Activated CD4-positive, alpha-beta memory T cell treated with anti-CD3 and anti-CD28 coated beads, Interleukin-2, amount 10 ng/mL, durations not matched to agents 7 days and 5 days (primary cell): ENCODE results near the gene FBXO42. TPM values are rescaled to one million over a fixed set of nuclear protein-coding genes. Genes with fewer than 3 reads are reported as not detected.
"Not testable (repeated sequence)": the region's sequence is repeated elsewhere in the genome, so short reads cannot be mapped to it uniquely, and the experiment has no call there.

ENCODE experiments used
- CTCF ChIA-PET: fragments of 350-600 bp; sonication (Branson Sonifier 250); formaldehyde crosslinking; loops from one replicate; lab custom pipeline; 2021; ENCODE audit warnings: antibody characterized with exemption, inconsistent platforms; lab: Charles Lee
- POLR2A ChIA-PET: fragments of 350-600 bp; sonication (Branson Sonifier 250); formaldehyde crosslinking; loops from one replicate; lab custom pipeline; 2021; ENCODE audit warnings: antibody characterized with exemption; lab: Charles Lee
- DNase-seq: peaks from one replicate; pipeline ENCODE4 v3.0.0-alpha.2; 2020
- H3K27ac Mint-ChIP-seq: one replicate; pipeline ENCODE4 v1.8.0; 2021; ENCODE audit warnings: mild to moderate bottlenecking, mixed read lengths
- H3K27me3 Mint-ChIP-seq: one replicate; pipeline ENCODE4 v1.8.0; 2021; ENCODE audit warnings: mixed read lengths
- H3K36me3 Mint-ChIP-seq: one replicate; pipeline ENCODE4 v1.8.0; 2021; ENCODE audit warnings: low read depth, mixed read lengths
- H3K4me1 Mint-ChIP-seq: one replicate; pipeline ENCODE4 v1.8.0; 2021; ENCODE audit warnings: mixed read lengths
- H3K4me3 Mint-ChIP-seq: one replicate; pipeline ENCODE4 v1.8.0; 2021; ENCODE audit warnings: mild to moderate bottlenecking, mixed read lengths
- H3K9me3 Mint-ChIP-seq: one replicate; pipeline ENCODE4 v1.8.0; 2021; ENCODE audit warnings: mixed read lengths
- total RNA-seq, 2 experiments: library from RNA; stranded (reverse); gene quantifications; one replicate each; pipeline ENCODE4 v1.2.3, GENCODE V29; 2021

FBXO42 gene
- total RNA-seq, 2 experiments from 2014 or later, result 19.9 to 20.7 TPM

DNA sequence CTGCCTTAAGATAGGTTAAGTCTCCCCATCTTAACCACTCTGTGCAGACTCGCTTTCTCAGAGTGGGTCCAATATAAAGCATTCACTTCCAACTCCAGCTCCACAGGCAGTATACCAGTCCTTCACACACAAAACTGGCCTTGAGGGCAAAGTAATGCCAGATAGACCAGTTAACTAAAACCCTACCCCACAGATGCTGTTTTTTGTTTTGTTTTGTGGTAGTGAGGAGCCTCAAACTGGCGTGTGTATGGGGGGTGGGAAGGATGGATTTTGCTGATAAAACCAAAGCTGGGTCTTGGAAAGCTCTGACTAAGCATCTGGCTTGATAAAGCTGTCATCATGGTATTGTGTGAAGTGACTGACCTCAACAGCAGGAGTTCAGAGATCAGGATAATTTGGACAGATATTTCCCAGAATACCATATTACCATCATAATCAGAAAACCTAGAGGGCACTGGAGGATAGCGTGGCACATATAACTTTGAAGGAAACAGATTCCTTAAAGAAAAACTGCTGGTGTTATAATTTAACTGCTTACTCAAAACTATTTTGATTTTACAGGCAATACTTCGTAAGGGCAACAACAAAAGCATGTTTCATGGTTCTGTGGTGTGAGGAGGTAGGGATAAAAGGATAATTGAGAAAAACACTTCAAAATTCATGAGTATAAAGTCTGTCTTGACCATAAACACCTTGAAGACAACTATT lies 85.7 kb downstream of the FBXO42 start:
- Mint-ChIP-seq H3K27ac (no peak overlapping the region), H3K9me3 (no peaks in the 10 kb centered on the region), H3K27me3 (no peaks in the 10 kb centered on the region), H3K4me3 (no peak overlapping the region), H3K4me1 (peaks cover 6% of the 10 kb centered on the region), H3K36me3 (peaks cover 7% of the 10 kb centered on the region)
- ChIA-PET CTCF (no interaction called here), POLR2A (no interaction called here)
- no peak for DNase-seq

DNA sequence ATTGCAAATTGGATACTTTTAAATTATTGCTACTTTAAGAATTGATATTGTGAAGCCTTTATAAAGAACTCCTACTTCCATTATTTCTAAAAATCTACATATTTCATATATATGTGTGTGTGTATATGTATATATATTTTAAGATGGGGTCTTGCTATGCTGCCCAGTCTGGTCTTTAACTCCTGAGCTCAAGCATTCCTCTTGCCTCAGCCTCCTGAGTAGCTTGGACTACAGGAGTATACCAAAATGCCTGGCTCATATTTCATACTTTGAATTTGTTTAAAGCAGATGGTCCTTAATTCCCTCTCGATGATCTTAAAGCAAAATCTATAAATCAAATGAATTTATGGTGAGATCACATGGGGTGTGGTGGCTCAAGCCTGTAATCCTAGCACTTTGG lies 90.2 kb downstream of the FBXO42 start:
- ChIA-PET CTCF (interaction anchor here (0.9 kb wide), 1 partner anchor 206 kb away, joined by 3 read pairs; no protein-coding TSS in a partner anchor), POLR2A (no interaction called here)

DNA sequence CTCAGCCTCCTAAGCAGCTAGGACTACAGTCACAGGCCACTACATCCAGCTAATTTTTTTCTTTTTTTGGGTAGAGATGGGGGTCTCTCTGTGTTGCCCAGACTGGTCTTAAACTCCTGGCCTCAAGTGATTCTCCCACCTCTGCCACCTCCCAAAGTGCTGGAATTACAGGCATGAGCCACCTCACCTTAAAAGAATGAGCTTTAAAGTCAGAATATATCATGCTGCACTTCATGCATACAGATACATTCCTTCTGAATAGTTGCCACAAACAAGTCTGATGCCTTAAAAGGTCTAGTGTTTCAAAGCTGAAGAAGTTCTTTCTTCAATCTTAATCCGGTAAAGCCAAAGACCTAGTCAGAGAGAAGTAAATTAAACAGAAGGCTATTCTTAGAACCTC lies 91.5 kb downstream of the FBXO42 start:
- H3K27ac Mint-ChIP-seq, result no peak overlapping the region
- ChIA-PET CTCF (interaction anchor here (0.9 to 1.2 kb wide), 3 partner anchors 17 to 446 kb away, joined by 3 read pairs; no protein-coding TSS in a partner anchor), POLR2A (interaction anchor here (1.0 kb wide), 1 partner anchor 102 kb away, joined by 3 read pairs; no protein-coding TSS in a partner anchor)
- no peaks in the 10 kb centered on the region for H3K9me3 Mint-ChIP-seq
- H3K27me3 Mint-ChIP-seq, result no peaks in the 10 kb centered on the region
- H3K36me3 Mint-ChIP-seq, result peaks cover 6% of the 10 kb centered on the region
- no peak overlapping the region for H3K4me3 Mint-ChIP-seq
- DNase-seq, result no peak
- H3K4me1 Mint-ChIP-seq, result no peaks in the 10 kb centered on the region

More for the DNA sequence above, 90.2 kb downstream of the FBXO42 start:
- no peaks in the 10 kb centered on the region for H3K27me3 Mint-ChIP-seq
- peaks cover 2% of the 10 kb centered on the region for H3K4me1 Mint-ChIP-seq
- no peak overlapping the region for H3K27ac Mint-ChIP-seq
- no peaks in the 10 kb centered on the region for H3K9me3 Mint-ChIP-seq
- DNase-seq, result no peak
- no peaks in the 10 kb centered on the region for H3K36me3 Mint-ChIP-seq
- no peak overlapping the region for H3K4me3 Mint-ChIP-seq

DNA sequence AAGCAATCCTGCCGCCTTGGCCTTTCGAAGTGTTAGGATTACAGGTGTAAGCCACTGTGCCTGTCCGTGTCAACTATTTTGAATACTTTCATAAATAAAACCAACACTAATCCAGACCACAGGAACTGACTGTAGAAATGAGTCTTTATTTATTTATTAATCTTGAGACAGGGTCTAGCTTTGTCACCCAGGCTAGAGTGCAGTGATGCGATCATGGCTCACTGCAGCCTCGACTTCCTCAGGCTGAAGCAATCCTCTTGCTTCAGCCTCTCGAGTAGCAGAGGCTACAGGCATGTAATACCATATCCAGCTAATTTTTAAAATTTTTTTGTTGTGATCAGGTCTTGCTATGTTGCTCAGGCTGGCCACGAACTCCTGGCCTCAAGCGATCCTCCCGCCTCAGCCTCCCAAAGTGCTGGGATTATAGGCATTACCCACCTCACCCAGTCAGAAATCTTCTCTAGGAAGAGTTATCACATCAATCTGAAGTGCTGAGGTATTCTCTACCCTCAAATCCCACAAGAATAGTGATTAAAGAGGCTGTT lies 93.6 kb downstream of the FBXO42 start:
- Mint-ChIP-seq H3K4me1 (no peaks in the 10 kb centered on the region), H3K4me3 (no peak overlapping the region), H3K36me3 (peaks cover 14% of the 10 kb centered on the region), H3K27me3 (no peaks in the 10 kb centered on the region), H3K9me3 (no peaks in the 10 kb centered on the region), H3K27ac (no peak overlapping the region)
- CTCF ChIA-PET, result interaction anchor here (2.0 kb wide), 1 partner anchor 15 kb away, joined by 7 read pairs; no protein-coding TSS in a partner anchor
- no peak for DNase-seq
- POLR2A ChIA-PET, result no interaction called here

DNA sequence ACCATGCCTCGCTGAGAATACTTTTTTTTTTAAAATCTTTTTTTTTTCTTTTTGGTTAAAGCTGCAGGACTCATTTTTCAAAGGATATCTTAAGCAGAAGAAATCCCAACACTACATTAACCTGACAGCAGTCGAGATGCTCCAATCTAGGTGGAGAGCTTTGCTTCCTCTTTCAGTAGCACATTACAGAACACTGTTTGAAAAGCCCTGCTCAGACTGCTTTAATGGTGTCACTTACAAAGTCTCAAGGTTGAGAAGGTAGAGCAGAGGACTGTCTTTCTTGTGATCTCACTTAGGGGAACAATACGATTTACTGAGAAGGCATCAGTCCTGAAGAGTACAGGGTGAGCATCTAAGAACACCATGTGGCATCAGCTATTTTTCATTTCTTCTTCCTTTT lies 94.3 kb downstream of the FBXO42 start:
- Mint-ChIP-seq H3K27me3 (no peaks in the 10 kb centered on the region), H3K4me1 (no peaks in the 10 kb centered on the region), H3K27ac (no peak overlapping the region), H3K9me3 (no peaks in the 10 kb centered on the region), H3K4me3 (no peak overlapping the region), H3K36me3 (peaks cover 21% of the 10 kb centered on the region)
- ChIA-PET POLR2A (no interaction called here), CTCF (interaction anchor here (2.0 kb wide), 1 partner anchor 14 kb away, joined by 7 read pairs; no protein-coding TSS in a partner anchor)
- DNase-seq, result no peak

DNA sequence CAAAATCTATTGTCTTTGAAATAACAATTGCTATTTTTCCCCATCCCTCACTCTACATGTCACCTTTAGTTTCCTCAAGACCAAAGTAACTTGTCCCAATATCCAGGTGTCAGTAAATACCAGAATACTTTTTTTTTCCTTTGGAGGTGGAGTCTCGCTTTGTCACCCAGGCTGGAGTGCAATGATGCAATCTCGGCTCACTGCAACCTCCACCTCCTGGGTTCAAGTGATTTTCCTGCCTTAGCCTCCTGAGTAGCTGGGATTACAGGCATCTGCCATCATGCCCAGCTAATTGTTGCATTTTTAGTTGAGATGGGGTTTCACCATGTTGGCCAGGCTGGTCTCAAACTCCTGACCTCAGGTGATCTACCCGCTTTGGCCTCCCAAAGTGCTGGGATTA lies 94.7 kb downstream of the FBXO42 start:
- H3K9me3 Mint-ChIP-seq, H3K27ac Mint-ChIP-seq, H3K27me3 Mint-ChIP-seq, H3K4me1 Mint-ChIP-seq, H3K4me3 Mint-ChIP-seq, POLR2A ChIA-PET, DNase-seq: not testable (repeated sequence)
- CTCF ChIA-PET, result interaction anchor here (2.0 kb wide), 1 partner anchor 13 kb away, joined by 7 read pairs; no protein-coding TSS in a partner anchor
- peaks cover 24% of the 10 kb centered on the region for H3K36me3 Mint-ChIP-seq

DNA sequence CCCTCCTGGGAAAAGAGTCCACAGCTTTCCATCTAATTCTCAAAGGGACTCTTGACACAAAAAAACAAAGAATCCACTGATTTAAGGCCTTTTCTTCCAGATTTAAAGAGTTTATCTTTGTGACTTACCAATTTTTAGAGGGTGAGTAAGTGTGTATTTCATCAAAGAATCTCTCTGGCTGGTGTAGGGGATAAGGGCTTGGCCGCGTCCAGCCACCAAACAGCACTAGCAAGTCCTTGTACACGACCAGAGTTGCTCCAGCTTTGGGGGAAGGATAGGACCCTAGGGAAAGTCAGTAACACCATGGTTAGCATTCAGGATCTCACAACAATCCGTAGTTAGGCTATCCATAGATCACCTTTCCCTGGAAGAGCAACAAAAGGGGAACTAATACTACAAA lies 95.8 kb downstream of the FBXO42 start:
- CTCF ChIA-PET, result no interaction called here
- H3K36me3 Mint-ChIP-seq, result peaks cover 33% of the 10 kb centered on the region

DNA sequence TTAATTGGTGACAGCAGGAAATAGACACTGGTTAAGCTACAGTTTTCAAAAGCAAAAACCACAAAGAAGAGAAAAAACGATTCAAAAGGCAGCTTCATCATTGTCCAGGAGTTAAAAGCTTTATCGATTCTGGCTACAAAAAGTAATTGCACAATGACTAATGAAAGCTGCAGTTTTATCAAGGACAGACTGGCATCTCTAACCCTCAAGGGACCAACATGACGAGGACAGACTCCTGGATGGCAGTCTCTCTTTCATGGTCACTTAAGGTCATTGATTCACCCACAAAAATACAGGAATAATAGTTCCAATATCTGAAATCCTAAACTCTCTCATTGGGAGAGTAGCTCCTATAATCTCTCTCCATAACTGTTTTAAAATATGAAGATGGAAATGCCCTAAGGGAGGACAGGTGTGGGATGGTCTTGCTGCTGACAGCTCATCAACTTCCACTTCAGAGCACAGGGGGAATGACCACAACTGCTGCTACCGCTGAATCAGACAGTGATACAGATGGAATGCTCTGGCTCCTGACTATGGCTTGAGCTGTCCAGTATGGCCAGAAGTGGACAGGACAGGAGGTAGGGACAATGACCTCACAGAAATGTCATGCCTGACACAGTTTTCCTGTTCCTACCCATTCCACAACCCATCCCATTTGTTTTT lies 97.9 kb downstream of the FBXO42 start:
- no peaks in the 10 kb centered on the region for H3K27me3 Mint-ChIP-seq
- H3K9me3 Mint-ChIP-seq, result no peaks in the 10 kb centered on the region
- peaks cover 5% of the 10 kb centered on the region for H3K4me1 Mint-ChIP-seq
- no peak overlapping the region for H3K27ac Mint-ChIP-seq
- peaks cover 43% of the 10 kb centered on the region for H3K36me3 Mint-ChIP-seq
- H3K4me3 Mint-ChIP-seq, result no peak overlapping the region
- POLR2A ChIA-PET, result interaction anchor here (0.7 kb wide), 1 partner anchor 16 kb away, joined by 3 read pairs; no protein-coding TSS in a partner anchor
- no peak for DNase-seq
- CTCF ChIA-PET, result interaction anchor here (1.2 to 1.5 kb wide), 3 partner anchors 10 to 175 kb away, joined by 3 to 8 read pairs (median 6); no protein-coding TSS in a partner anchor

More for the DNA sequence above, 95.8 kb downstream of the FBXO42 start:
- Mint-ChIP-seq H3K9me3 (no peaks in the 10 kb centered on the region), H3K27ac (no peak overlapping the region), H3K4me1 (no peaks in the 10 kb centered on the region), H3K4me3 (no peak overlapping the region), H3K27me3 (no peaks in the 10 kb centered on the region)
- no peak for DNase-seq
- POLR2A ChIA-PET, result no interaction called here

DNA sequence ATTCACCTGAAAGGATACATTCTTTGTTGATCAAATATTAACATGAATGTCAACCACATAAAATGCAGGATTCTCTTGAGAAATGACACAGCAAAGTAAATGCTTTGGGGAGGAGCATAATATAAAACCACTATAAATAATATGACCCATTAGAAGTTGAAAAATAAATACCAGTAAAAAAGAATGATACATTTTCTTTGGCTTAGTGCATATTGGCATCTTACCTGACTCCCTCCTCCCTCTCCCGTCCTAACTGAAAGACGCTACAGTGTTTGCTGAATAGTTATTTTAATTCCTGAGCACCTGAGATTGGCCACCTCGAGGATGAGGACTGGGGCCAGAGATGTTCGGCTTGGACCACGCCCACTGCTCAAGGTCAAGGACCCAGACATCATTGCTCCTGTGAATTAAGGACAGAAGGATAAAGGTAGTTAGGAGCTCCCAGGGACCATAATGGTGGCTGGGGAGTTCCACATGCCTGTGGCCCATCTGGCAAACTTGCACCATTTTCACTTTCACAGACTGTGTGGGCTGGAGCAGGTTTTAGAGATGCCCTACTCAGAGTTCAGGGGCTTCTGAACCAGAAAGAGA lies 98.9 kb downstream of the FBXO42 start:
- ChIA-PET CTCF (interaction anchor here (0.6 to 1.5 kb wide), 3 partner anchors 9 to 174 kb away, joined by 3 to 8 read pairs (median 6); no protein-coding TSS in a partner anchor), POLR2A (no interaction called here)
- H3K27me3 Mint-ChIP-seq, result no peaks in the 10 kb centered on the region
- H3K9me3 Mint-ChIP-seq, result no peaks in the 10 kb centered on the region
- H3K4me3 Mint-ChIP-seq, result no peak overlapping the region
- no peak overlapping the region for H3K27ac Mint-ChIP-seq
- peaks cover 44% of the 10 kb centered on the region for H3K36me3 Mint-ChIP-seq
- no peak for DNase-seq
- peaks cover 11% of the 10 kb centered on the region for H3K4me1 Mint-ChIP-seq

DNA sequence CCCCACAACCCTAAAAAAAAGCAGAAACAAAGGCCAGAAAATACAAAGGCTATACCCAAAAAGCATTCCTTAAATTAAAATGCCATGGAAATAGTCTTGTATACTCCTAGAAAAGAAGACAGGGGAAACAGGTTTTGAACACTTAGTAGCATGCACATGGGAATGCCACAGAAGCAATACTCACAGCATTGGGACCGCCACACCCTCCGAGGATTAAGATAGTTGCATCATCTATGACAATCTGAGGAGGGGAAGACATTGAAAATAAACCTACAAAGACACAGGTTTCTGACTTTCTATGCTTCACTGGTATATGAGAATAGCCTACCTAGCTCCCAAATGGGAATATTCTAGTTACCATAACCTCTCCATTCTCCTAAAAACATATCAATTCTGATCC lies 99.4 kb downstream of the FBXO42 start:
- H3K9me3 Mint-ChIP-seq, result no peaks in the 10 kb centered on the region
- CTCF ChIA-PET, result no interaction called here

DNA sequence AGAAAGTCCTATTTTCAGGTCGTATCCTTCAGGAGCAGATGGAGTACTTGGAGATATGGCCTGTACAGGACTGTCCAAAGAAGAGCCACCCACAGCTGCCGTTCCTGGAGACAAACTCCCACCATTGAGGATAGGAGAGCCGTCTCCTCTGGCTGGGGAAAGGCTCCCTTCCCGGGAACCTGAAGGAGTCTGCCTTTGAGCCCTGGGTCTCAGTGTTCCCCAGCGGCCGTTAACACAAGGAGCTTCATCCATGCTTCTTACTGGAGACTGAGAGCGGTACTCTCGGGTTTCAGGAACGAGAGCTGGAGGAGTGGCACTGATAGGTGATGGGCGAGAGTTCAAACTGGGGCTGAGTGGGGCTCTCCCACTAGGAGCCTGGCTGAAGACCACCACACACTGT lies 100.9 kb downstream of the FBXO42 start:
- no peaks in the 10 kb centered on the region for H3K9me3 Mint-ChIP-seq
- no peaks in the 10 kb centered on the region for H3K27me3 Mint-ChIP-seq
- H3K36me3 Mint-ChIP-seq, result peaks cover 44% of the 10 kb centered on the region
- POLR2A ChIA-PET, result no interaction called here
- H3K4me3 Mint-ChIP-seq, result no peak overlapping the region
- H3K4me1 Mint-ChIP-seq, result peaks cover 11% of the 10 kb centered on the region
- DNase-seq, result no peak
- H3K27ac Mint-ChIP-seq, result no peak overlapping the region
- CTCF ChIA-PET, result no interaction called here

More for the DNA sequence above, 99.4 kb downstream of the FBXO42 start:
- no peak overlapping the region for H3K4me3 Mint-ChIP-seq
- POLR2A ChIA-PET, result no interaction called here
- H3K27ac Mint-ChIP-seq, result no peak overlapping the region
- DNase-seq, result no peak
- H3K27me3 Mint-ChIP-seq, result no peaks in the 10 kb centered on the region
- peaks cover 44% of the 10 kb centered on the region for H3K36me3 Mint-ChIP-seq
- peaks cover 11% of the 10 kb centered on the region for H3K4me1 Mint-ChIP-seq

DNA sequence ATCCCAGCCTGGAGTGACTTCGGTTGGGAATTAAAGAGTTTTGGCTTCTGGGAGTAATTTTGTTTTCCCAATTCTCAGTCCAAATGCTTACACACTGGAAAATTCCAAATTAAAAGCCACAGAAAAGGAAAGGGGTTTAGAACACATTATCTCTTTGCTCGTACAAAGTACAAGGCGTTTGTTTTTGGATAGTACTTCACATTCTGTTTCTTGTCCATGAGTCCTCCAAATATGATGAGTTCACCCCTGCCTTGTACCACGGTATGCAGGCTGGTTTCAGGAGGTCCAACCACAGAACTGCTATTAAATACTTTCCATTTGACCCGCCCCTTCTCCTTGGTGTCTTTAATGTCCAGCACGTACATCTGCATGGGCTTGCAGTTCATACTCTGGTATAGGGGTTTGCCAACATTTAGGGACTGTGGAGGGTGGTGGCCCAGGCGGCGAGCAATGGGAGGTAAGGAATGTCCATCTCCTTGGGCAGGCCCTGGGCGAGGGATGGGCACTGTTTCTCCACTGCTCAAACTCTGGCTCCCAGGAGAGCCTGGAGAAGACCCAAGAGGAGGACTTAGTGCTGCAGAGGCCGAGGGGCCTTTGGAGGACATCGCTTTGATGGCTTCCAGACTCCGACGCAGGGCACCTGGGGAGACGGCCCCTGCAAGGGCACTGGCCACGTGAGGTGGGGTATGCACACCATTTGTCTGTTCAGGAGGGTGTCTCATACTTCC lies 101.6 kb downstream of the FBXO42 start:
- Mint-ChIP-seq H3K27ac (no peak overlapping the region), H3K9me3 (no peaks in the 10 kb centered on the region), H3K4me1 (peaks cover 11% of the 10 kb centered on the region), H3K27me3 (no peaks in the 10 kb centered on the region), H3K4me3 (no peak overlapping the region), H3K36me3 (peaks cover 40% of the 10 kb centered on the region)
- ChIA-PET CTCF (no interaction called here), POLR2A (no interaction called here)
- no peak for DNase-seq
